ENCODE measurements around the gene NBPF19.
"Not testable (repeated sequence)": the region's sequence is repeated elsewhere in the genome, so short reads cannot be mapped to it uniquely, and the experiment has no call there.

The NBPF19 gene

GRCh38 chr1:149474745-149475144 lies at the start of gene NBPF19:
TSS of gene NBPF19 (plus strand) at chr1:149475045. CDS start at chr1:149475933, 888 bp downstream.
- H3K36me3 Mint-ChIP-seq (ENCODE audit: insufficient read depth); H3K4me3 Mint-ChIP-seq; H3K27ac Mint-ChIP-seq (ENCODE audit: low read depth); ATAC-seq (replicated peaks; ENCODE audit: extremely low read depth, poor library complexity, severe bottlenecking); H3K27me3 Mint-ChIP-seq; H3K4me1 Mint-ChIP-seq; DNase-seq (ENCODE audit: low spot score in 2 of 2); H3K9me3 Mint-ChIP-seq: not testable (repeated sequence)

GRCh38 chr1:149428317-149428716 lies 46.5 kb upstream of the NBPF19 start:
- not testable (repeated sequence) for DNase-seq (ENCODE audit: low spot score in 2 of 2); H3K27me3 Mint-ChIP-seq; H3K9me3 Mint-ChIP-seq; H3K4me3 Mint-ChIP-seq; H3K36me3 Mint-ChIP-seq (ENCODE audit: insufficient read depth); H3K4me1 Mint-ChIP-seq; H3K27ac Mint-ChIP-seq (ENCODE audit: low read depth); ATAC-seq (replicated peaks; ENCODE audit: extremely low read depth, poor library complexity, severe bottlenecking)

- H3K9me3 Mint-ChIP-seq; DNase-seq (ENCODE audit: low spot score in 2 of 2); H3K27ac Mint-ChIP-seq (ENCODE audit: low read depth); H3K27me3 Mint-ChIP-seq; ATAC-seq (replicated peaks; ENCODE audit: extremely low read depth, poor library complexity, severe bottlenecking); H3K36me3 Mint-ChIP-seq (ENCODE audit: insufficient read depth); H3K4me3 Mint-ChIP-seq: not testable (repeated sequence)
- H3K4me1 Mint-ChIP-seq, result peaks cover 16% of the 10 kb centered on the region
Observed at GRCh38 chr1:149445451-149445850, 29.4 kb upstream of the NBPF19 start.

- not testable (repeated sequence) for H3K4me3 Mint-ChIP-seq, H3K9me3 Mint-ChIP-seq
Observed at GRCh38 chr1:149452196-149452595, 22.6 kb upstream of the NBPF19 start.

GRCh38 chr1:149452652-149453051 lies 22.2 kb upstream of the NBPF19 start:
- not testable (repeated sequence) for H3K4me3 Mint-ChIP-seq; H3K27me3 Mint-ChIP-seq; H3K36me3 Mint-ChIP-seq (ENCODE audit: insufficient read depth); H3K27ac Mint-ChIP-seq (ENCODE audit: low read depth); H3K9me3 Mint-ChIP-seq; ATAC-seq (replicated peaks; ENCODE audit: extremely low read depth, poor library complexity, severe bottlenecking); DNase-seq (ENCODE audit: low spot score in 2 of 2); H3K4me1 Mint-ChIP-seq

More at GRCh38 chr1:149452196-149452595, 22.6 kb upstream of the NBPF19 start:
- not testable (repeated sequence) for DNase-seq (ENCODE audit: low spot score in 2 of 2); H3K36me3 Mint-ChIP-seq (ENCODE audit: insufficient read depth); H3K27ac Mint-ChIP-seq (ENCODE audit: low read depth); H3K27me3 Mint-ChIP-seq; ATAC-seq (replicated peaks; ENCODE audit: extremely low read depth, poor library complexity, severe bottlenecking); H3K4me1 Mint-ChIP-seq

GRCh38 chr1:149558350-149558825 lies 83.5 kb downstream of the NBPF19 start:
- not testable (repeated sequence) for H3K27me3 Mint-ChIP-seq, H3K9me3 Mint-ChIP-seq

GRCh38 chr1:149561806-149562205 lies 87.0 kb downstream of the NBPF19 start:
- peak overlapping the region; percentile 72 for H3K27ac Mint-ChIP-seq (ENCODE audit: low read depth)
- H3K36me3 Mint-ChIP-seq (ENCODE audit: insufficient read depth); H3K4me3 Mint-ChIP-seq; H3K4me1 Mint-ChIP-seq; H3K27me3 Mint-ChIP-seq; DNase-seq (ENCODE audit: low spot score in 2 of 2); ATAC-seq (replicated peaks; ENCODE audit: extremely low read depth, poor library complexity, severe bottlenecking); H3K9me3 Mint-ChIP-seq: not testable (repeated sequence)

More at GRCh38 chr1:149558350-149558825, 83.5 kb downstream of the NBPF19 start:
- H3K27ac Mint-ChIP-seq (ENCODE audit: low read depth), result peak overlapping the region; percentile 83
- peak; percentile 49 to 60 for DNase-seq (ENCODE audit: low spot score in 2 of 2)
- ATAC-seq (replicated peaks; ENCODE audit: extremely low read depth, poor library complexity, severe bottlenecking); H3K4me1 Mint-ChIP-seq: not testable (repeated sequence)
- H3K36me3 Mint-ChIP-seq (ENCODE audit: insufficient read depth), result peaks cover 18% of the 10 kb centered on the region
- peak overlapping the region; percentile 81 for H3K4me3 Mint-ChIP-seq

- H3K9me3 Mint-ChIP-seq; DNase-seq (ENCODE audit: low spot score in 2 of 2); H3K27ac Mint-ChIP-seq (ENCODE audit: low read depth); H3K27me3 Mint-ChIP-seq; ATAC-seq (replicated peaks; ENCODE audit: extremely low read depth, poor library complexity, severe bottlenecking); H3K4me1 Mint-ChIP-seq; H3K4me3 Mint-ChIP-seq; H3K36me3 Mint-ChIP-seq (ENCODE audit: insufficient read depth): not testable (repeated sequence)
Observed at GRCh38 chr1:149565485-149565884, 90.6 kb downstream of the NBPF19 start.

- H3K4me3 Mint-ChIP-seq; ATAC-seq (replicated peaks; ENCODE audit: extremely low read depth, poor library complexity, severe bottlenecking): not testable (repeated sequence)
Observed at GRCh38 chr1:149572763-149573162, 97.9 kb downstream of the NBPF19 start.

GRCh38 chr1:149585592-149585991 lies 110.7 kb downstream of the NBPF19 start:
- H3K27ac Mint-ChIP-seq (ENCODE audit: low read depth); H3K4me1 Mint-ChIP-seq; H3K27me3 Mint-ChIP-seq; H3K36me3 Mint-ChIP-seq (ENCODE audit: insufficient read depth); ATAC-seq (replicated peaks; ENCODE audit: extremely low read depth, poor library complexity, severe bottlenecking); H3K9me3 Mint-ChIP-seq: not testable (repeated sequence)
- peak overlapping the region; percentile 18 for H3K4me3 Mint-ChIP-seq
- DNase-seq (ENCODE audit: low spot score in 2 of 2), result peak in 1 of 2 donors; percentile 72

More at GRCh38 chr1:149572763-149573162, 97.9 kb downstream of the NBPF19 start:
- H3K27ac Mint-ChIP-seq (ENCODE audit: low read depth), result peak overlapping the region; percentile 87
- H3K27me3 Mint-ChIP-seq; DNase-seq (ENCODE audit: low spot score in 2 of 2); H3K36me3 Mint-ChIP-seq (ENCODE audit: insufficient read depth); H3K9me3 Mint-ChIP-seq; H3K4me1 Mint-ChIP-seq: not testable (repeated sequence)

All from central memory CD8-positive, alpha-beta T cell (primary cell).